PC-9 (cell line): ENCODE data around the gene TECTA.

Experiments
- EZH2 ChIP-seq: fragments of 200-600 bp; sonication (generic); IDR thresholded peaks from 2 replicates; pipeline ENCODE4 v1.8.0; 2017; ENCODE audit warnings: antibody characterized with exemption, low read depth
- TF ChIP-seq, protein P1 (sequence below): fragments of 200-600 bp; sonication (generic); conservative IDR thresholded peaks from 2 replicates; pipeline ENCODE4 v1.6.1; 2017; ENCODE audit warnings: mixed run types, antibody characterized with exemption, mild to moderate bottlenecking, moderate library complexity

DNA sequence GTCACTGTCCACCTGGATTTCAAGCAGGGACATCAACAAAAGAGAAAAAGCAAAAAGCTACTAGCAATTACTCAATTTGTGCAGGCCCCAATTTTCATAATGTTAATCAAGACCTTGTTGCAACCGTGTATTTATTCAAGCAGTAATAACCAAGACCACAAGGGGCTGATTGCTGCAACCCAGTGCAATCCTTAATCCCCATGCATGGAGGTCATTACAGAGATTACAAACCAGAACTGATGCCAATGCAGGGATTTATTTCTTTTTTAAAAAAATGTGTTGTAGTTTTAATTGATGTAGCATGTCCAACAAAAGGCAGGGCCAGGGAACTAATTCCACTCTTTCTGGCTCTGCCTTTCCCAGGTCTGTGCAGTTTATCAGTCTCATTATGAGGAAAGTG, 18.4 kb downstream of the TECTA start:
- TF ChIP-seq, protein P1, sequence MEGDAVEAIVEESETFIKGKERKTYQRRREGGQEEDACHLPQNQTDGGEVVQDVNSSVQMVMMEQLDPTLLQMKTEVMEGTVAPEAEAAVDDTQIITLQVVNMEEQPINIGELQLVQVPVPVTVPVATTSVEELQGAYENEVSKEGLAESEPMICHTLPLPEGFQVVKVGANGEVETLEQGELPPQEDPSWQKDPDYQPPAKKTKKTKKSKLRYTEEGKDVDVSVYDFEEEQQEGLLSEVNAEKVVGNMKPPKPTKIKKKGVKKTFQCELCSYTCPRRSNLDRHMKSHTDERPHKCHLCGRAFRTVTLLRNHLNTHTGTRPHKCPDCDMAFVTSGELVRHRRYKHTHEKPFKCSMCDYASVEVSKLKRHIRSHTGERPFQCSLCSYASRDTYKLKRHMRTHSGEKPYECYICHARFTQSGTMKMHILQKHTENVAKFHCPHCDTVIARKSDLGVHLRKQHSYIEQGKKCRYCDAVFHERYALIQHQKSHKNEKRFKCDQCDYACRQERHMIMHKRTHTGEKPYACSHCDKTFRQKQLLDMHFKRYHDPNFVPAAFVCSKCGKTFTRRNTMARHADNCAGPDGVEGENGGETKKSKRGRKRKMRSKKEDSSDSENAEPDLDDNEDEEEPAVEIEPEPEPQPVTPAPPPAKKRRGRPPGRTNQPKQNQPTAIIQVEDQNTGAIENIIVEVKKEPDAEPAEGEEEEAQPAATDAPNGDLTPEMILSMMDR = no peak
- no peak for TF ChIP-seq EZH2
